ENCODE results near the gene CREG2.

DNA sequence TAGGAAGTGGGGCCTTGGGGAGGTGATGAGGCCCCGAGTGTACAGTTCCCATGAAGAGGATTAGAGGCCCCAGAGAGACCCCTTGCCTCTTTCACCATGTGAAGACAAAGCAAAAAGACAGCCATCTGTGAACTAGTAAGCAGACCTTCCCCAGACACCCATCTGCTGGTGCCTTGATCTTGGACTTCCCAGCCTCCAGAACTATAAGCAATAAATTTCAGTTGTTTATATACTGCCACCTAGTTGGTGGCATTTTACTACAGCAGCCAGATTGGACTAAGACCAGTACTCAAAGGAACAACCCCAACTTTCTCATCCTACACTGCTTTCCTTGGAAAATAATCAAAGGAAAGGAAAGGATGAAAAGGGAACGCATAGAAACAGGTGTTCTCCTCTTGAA is 27.9 kb upstream of the CREG2 start:
- TF ChIP-seq, protein P1, sequence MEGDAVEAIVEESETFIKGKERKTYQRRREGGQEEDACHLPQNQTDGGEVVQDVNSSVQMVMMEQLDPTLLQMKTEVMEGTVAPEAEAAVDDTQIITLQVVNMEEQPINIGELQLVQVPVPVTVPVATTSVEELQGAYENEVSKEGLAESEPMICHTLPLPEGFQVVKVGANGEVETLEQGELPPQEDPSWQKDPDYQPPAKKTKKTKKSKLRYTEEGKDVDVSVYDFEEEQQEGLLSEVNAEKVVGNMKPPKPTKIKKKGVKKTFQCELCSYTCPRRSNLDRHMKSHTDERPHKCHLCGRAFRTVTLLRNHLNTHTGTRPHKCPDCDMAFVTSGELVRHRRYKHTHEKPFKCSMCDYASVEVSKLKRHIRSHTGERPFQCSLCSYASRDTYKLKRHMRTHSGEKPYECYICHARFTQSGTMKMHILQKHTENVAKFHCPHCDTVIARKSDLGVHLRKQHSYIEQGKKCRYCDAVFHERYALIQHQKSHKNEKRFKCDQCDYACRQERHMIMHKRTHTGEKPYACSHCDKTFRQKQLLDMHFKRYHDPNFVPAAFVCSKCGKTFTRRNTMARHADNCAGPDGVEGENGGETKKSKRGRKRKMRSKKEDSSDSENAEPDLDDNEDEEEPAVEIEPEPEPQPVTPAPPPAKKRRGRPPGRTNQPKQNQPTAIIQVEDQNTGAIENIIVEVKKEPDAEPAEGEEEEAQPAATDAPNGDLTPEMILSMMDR (IDR thresholded peaks at IDR 0.05), result no peak
- TF ChIP-seq POLR2A (IDR thresholded peaks at IDR 0.05; ENCODE audit: low read depth) (no peak), EP300 (IDR thresholded peaks at IDR 0.05) (no peak)

All from esophagus muscularis mucosa (tissue), 4 donors.